HL-60 (cell line): ENCODE measurements around the gene IQSEC1.
A peak's percentile ranks its signal among the peaks of the same experiment; 100 is the strongest.

Source experiments
- DNase-seq, 2 experiments: peaks; one replicate each; pipeline ENCODE4 v3.0.0-alpha.2; 2010 to 2020; ENCODE audit warnings: low read depth in 1 of 2, low spot score in 1 of 2
- H3K27ac ChIP-seq: fragments of 250-450 bp; sonication (Bioruptor Pico); replicated peaks from 2 replicates; pipeline ENCODE4 v1.5.1; 2020; ENCODE audit warnings: mild to moderate bottlenecking, moderate library complexity
- H3K27me3 ChIP-seq: fragments of 250-450 bp; sonication (Bioruptor Pico); 2 replicates; pipeline ENCODE4 v1.5.1; 2021; ENCODE audit warnings: mild to moderate bottlenecking, moderate library complexity; ENCODE audit not compliant: insufficient read depth, poor library complexity, severe bottlenecking
- H3K4me3 ChIP-seq: replicated peaks from 2 replicates; pipeline ENCODE4 v1.5.1; 2011; ENCODE audit warnings: mild to moderate bottlenecking, control low read depth, low read length; ENCODE audit not compliant: insufficient read depth
- GABPA ChIP-seq: IDR thresholded peaks from 2 replicates; pipeline ENCODE4 v1.6.1; 2012; ENCODE audit warnings: low read depth
- POLR2AphosphoS5 ChIP-seq: IDR thresholded peaks from 2 replicates; pipeline ENCODE4 v1.6.1; 2012; ENCODE audit warnings: low read depth
- SPI1 ChIP-seq: IDR thresholded peaks from 2 replicates; pipeline ENCODE4 v1.6.1; 2012; ENCODE audit warnings: low read depth, mild to moderate bottlenecking, borderline replicate concordance
- TF ChIP-seq, protein P1 (sequence below): IDR thresholded peaks from one replicate; pipeline ENCODE4 v1.5.1; 2011; ENCODE audit warnings: low read length, control low read depth, inconsistent platforms; ENCODE audit not compliant: insufficient read depth
- TF ChIP-seq, protein P2 (sequence below): IDR thresholded peaks from 2 replicates; pipeline ENCODE4 v1.6.1; 2012; ENCODE audit warnings: low read depth; ENCODE audit not compliant: insufficient replicate concordance

The IQSEC1 gene

DNA sequence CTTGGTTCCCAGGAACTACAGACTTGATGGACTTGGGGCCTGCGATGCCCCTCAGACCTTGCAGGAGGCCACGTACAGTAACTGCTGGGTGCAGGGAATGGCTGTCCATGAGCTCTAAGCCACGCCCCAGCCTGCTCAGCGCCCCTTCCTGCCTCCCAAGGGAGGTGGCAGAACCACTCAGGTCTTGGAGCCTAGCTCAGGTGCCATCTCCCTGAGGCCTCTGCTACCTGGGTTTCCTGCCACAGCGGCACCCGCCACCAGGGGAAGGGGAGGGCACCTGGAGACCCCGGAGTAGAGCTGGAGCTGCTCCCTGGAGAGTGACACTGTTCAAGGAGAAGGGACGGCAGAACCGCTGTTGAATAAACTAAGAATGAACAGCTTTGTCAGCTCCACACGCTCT is 154.0 kb downstream of the IQSEC1 start:
- H3K27ac ChIP-seq, result no peak overlapping the region
- DNase-seq, result no peak
- TF ChIP-seq, protein P1, sequence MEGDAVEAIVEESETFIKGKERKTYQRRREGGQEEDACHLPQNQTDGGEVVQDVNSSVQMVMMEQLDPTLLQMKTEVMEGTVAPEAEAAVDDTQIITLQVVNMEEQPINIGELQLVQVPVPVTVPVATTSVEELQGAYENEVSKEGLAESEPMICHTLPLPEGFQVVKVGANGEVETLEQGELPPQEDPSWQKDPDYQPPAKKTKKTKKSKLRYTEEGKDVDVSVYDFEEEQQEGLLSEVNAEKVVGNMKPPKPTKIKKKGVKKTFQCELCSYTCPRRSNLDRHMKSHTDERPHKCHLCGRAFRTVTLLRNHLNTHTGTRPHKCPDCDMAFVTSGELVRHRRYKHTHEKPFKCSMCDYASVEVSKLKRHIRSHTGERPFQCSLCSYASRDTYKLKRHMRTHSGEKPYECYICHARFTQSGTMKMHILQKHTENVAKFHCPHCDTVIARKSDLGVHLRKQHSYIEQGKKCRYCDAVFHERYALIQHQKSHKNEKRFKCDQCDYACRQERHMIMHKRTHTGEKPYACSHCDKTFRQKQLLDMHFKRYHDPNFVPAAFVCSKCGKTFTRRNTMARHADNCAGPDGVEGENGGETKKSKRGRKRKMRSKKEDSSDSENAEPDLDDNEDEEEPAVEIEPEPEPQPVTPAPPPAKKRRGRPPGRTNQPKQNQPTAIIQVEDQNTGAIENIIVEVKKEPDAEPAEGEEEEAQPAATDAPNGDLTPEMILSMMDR, result no peak
- TF ChIP-seq, protein P2, sequence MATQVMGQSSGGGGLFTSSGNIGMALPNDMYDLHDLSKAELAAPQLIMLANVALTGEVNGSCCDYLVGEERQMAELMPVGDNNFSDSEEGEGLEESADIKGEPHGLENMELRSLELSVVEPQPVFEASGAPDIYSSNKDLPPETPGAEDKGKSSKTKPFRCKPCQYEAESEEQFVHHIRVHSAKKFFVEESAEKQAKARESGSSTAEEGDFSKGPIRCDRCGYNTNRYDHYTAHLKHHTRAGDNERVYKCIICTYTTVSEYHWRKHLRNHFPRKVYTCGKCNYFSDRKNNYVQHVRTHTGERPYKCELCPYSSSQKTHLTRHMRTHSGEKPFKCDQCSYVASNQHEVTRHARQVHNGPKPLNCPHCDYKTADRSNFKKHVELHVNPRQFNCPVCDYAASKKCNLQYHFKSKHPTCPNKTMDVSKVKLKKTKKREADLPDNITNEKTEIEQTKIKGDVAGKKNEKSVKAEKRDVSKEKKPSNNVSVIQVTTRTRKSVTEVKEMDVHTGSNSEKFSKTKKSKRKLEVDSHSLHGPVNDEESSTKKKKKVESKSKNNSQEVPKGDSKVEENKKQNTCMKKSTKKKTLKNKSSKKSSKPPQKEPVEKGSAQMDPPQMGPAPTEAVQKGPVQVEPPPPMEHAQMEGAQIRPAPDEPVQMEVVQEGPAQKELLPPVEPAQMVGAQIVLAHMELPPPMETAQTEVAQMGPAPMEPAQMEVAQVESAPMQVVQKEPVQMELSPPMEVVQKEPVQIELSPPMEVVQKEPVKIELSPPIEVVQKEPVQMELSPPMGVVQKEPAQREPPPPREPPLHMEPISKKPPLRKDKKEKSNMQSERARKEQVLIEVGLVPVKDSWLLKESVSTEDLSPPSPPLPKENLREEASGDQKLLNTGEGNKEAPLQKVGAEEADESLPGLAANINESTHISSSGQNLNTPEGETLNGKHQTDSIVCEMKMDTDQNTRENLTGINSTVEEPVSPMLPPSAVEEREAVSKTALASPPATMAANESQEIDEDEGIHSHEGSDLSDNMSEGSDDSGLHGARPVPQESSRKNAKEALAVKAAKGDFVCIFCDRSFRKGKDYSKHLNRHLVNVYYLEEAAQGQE, result no peak
- no peak for TF ChIP-seq SPI1
- TF ChIP-seq GABPA, result no peak
- no peak for TF ChIP-seq POLR2AphosphoS5
- H3K4me3 ChIP-seq, result no peak overlapping the region
- no peaks in the 10 kb centered on the region for H3K27me3 ChIP-seq

DNA sequence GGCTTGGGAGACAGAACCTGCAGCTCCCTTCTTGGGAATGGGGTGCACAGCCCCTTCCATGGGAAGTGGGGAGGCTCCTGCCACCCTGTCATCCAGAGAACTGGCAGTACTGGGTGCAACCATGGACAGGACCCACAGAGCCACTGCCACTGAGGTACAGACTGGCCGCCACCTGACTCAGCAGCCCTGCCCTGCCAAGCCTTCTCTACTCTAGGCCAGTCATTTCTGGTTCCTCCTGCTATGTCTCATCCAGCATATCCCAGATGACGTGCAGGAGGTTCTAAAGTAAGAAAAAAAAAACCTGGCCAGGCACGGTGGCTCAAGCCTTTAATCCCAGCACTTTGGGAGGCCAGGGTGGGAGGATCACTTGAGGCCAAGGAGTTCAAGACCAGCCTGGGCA is 155.0 kb downstream of the IQSEC1 start:
- H3K4me3 ChIP-seq, result no peak overlapping the region
- H3K27me3 ChIP-seq, result no peaks in the 10 kb centered on the region
- TF ChIP-seq, protein P1, result no peak
- TF ChIP-seq, protein P2, result no peak
- TF ChIP-seq SPI1 (no peak), POLR2AphosphoS5 (no peak), GABPA (no peak)
- DNase-seq, result no peak
- no peak overlapping the region for H3K27ac ChIP-seq

DNA sequence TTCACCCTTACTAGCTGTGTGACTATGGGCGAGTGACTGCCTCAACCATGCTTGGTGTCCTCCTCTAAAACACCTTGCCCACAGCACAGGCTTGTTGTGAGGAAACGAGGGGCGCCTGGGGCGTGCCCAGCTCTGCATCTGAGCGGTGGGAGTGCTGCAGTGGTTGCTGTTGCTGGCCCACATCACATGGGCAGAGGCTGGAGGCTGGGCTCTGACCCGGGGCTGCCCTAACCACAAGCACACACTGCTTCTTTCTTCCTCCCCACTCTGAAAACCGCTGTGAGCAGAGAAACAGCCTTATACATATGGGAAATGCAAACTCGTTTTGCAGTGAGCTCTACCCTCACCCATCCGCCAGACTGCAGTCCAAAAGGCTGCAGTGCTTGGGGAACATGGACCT is 157.1 kb downstream of the IQSEC1 start:
- H3K27me3 ChIP-seq, result no peaks in the 10 kb centered on the region
- H3K27ac ChIP-seq, result no peak overlapping the region
- H3K4me3 ChIP-seq, result no peak overlapping the region
- TF ChIP-seq POLR2AphosphoS5 (no peak), SPI1 (no peak), GABPA (no peak)
- TF ChIP-seq, protein P1, result no peak
- TF ChIP-seq, protein P2, result no peak
- peak in 1 of 2 experiments; percentile 76 for DNase-seq
